IMR-90 (cell line): ENCODE results near the gene SLC17A3. TPM values are rescaled to one million over a fixed set of nuclear protein-coding genes. Genes with fewer than 3 reads are reported as not detected.

Experiments used
- ATAC-seq: fragments of 200-7000 bp; cut with Tn5 transposase; 2 replicates; pipeline ENCODE4 v1.9.1; 2020; ENCODE audit warnings: low read depth, mild to moderate bottlenecking, moderate library complexity
- BruUV-seq: library from RNA; stranded (reverse); fragments of 400-500 nt; replicated peaks from 2 replicates; lab custom pipeline; 2021; lab: Mats Ljungman, UMichigan
- CTCF ChIA-PET: fragments of 300-600 bp; formaldehyde crosslinking; extraction: SDS; loops from one replicate; lab custom pipeline; 2021; ENCODE audit warnings: antibody characterized with exemption; lab: Yijun Ruan, JAX
- POLR2A ChIA-PET: fragments of 300-600 bp; sonication (Branson Sonifier 250); formaldehyde crosslinking; loops from one replicate; lab custom pipeline; 2022; ENCODE audit warnings: antibody characterized with exemption; ENCODE audit not compliant: unreplicated experiment; lab: Charles Lee
- DNase-seq: peaks from one replicate; pipeline ENCODE4 v3.0.0; 2013
- H2AFZ ChIP-seq: replicated peaks from 2 replicates; pipeline ENCODE3; 2013; ENCODE audit warnings: low read length, mild to moderate bottlenecking; ENCODE audit not compliant: poor library complexity
- H2AK5ac ChIP-seq: 2 replicates; pipeline ENCODE4 v1.6.1; 2013; ENCODE audit warnings: low read depth, low read length, inconsistent platforms
- H2AK9ac ChIP-seq: replicated peaks from 2 replicates; pipeline ENCODE3; 2013; ENCODE audit warnings: mild to moderate bottlenecking, low read depth, low read length, moderate library complexity; ENCODE audit not compliant: poor library complexity
- H2BK120ac ChIP-seq: 2 replicates; pipeline ENCODE4 v1.6.1; 2013; ENCODE audit warnings: low read depth, low read length, inconsistent platforms
- H2BK15ac ChIP-seq: 3 replicates; pipeline ENCODE4 v1.6.1; 2013; ENCODE audit warnings: low read depth, low read length, inconsistent platforms
- H2BK20ac ChIP-seq: 2 replicates; pipeline ENCODE4 v1.6.1; 2013; ENCODE audit warnings: low read depth, mild to moderate bottlenecking, inconsistent platforms, low read length, moderate library complexity
- H2BK5ac ChIP-seq: 2 replicates; pipeline ENCODE4 v1.6.1; 2013; ENCODE audit warnings: mild to moderate bottlenecking, low read depth, low read length, inconsistent platforms; ENCODE audit not compliant: poor library complexity, severe bottlenecking
- H3K14ac ChIP-seq: replicated peaks from 2 replicates; pipeline ENCODE4 v1.6.1; 2013; ENCODE audit warnings: low read depth, low read length, inconsistent platforms
- H3K18ac ChIP-seq: 2 replicates; pipeline ENCODE4 v1.6.1; 2013; ENCODE audit warnings: low read depth, low read length, control low read depth
- H3K23ac ChIP-seq: 2 replicates; pipeline ENCODE4 v1.6.1; 2013; ENCODE audit warnings: low read depth, low read length, inconsistent platforms
- H3K27ac ChIP-seq: 2 replicates; pipeline ENCODE4 v1.5.1; 2013; ENCODE audit warnings: mild to moderate bottlenecking, control low read depth, low read length; ENCODE audit not compliant: insufficient read depth
- H3K27me3 ChIP-seq: 2 replicates; pipeline ENCODE4 v1.6.1; 2013; ENCODE audit warnings: low read length; ENCODE audit not compliant: control insufficient read depth, insufficient read depth
- H3K36me3 ChIP-seq: 2 replicates; pipeline ENCODE4 v1.6.1; 2013; ENCODE audit warnings: low read length, mixed read lengths; ENCODE audit not compliant: control insufficient read depth, insufficient read depth
- H3K4ac ChIP-seq: 2 replicates; pipeline ENCODE4 v1.6.1; 2013; ENCODE audit warnings: low read depth, low read length, inconsistent platforms
- H3K4me1 ChIP-seq: 2 replicates; pipeline ENCODE4 v1.6.1; 2013; ENCODE audit warnings: low read length, mixed read lengths; ENCODE audit not compliant: control insufficient read depth, insufficient read depth
- H3K4me2 ChIP-seq: 2 replicates; pipeline ENCODE4 v1.6.1; 2013; ENCODE audit warnings: low read depth, mild to moderate bottlenecking, control low read depth, low read length, moderate library complexity
- H3K4me3 ChIP-seq: 2 replicates; pipeline ENCODE4 v1.5.1; 2013; ENCODE audit warnings: low read depth, mild to moderate bottlenecking, control low read depth, low read length, moderate library complexity; ENCODE audit not compliant: insufficient read depth
- H3K56ac ChIP-seq: 2 replicates; pipeline ENCODE4 v1.6.1; 2013; ENCODE audit warnings: low read length, inconsistent platforms; ENCODE audit not compliant: insufficient read depth; ENCODE audit errors: extremely low read depth
- H3K79me1 ChIP-seq, 2 experiments: 2 replicates each; pipeline ENCODE4 v1.6.1; 2013; ENCODE audit warnings: low read length in 2 of 2, inconsistent platforms in 1 of 2, low read depth in 1 of 2
- H3K9ac ChIP-seq: 2 replicates; pipeline ENCODE4 v1.6.1; 2013; ENCODE audit warnings: low read depth, low read length, control low read depth
- H3K9me1 ChIP-seq: 2 replicates; pipeline ENCODE4 v1.6.1; 2013; ENCODE audit warnings: low read length, inconsistent platforms; ENCODE audit not compliant: insufficient read depth
- H3K9me3 ChIP-seq: 2 replicates; pipeline ENCODE4 v1.6.1; 2013; ENCODE audit warnings: low read length; ENCODE audit not compliant: control insufficient read depth, insufficient read depth
- H4K20me1 ChIP-seq: 2 replicates; pipeline ENCODE4 v1.6.1; 2013; ENCODE audit warnings: low read length, inconsistent platforms; ENCODE audit not compliant: insufficient read depth
- H4K5ac ChIP-seq: 2 replicates; pipeline ENCODE4 v1.6.1; 2013; ENCODE audit warnings: mild to moderate bottlenecking, low read depth, low read length, control low read depth
- H4K8ac ChIP-seq, 2 experiments: 2 replicates each; pipeline ENCODE4 v1.6.1; 2013; ENCODE audit warnings: low read depth in 2 of 2, low read length in 2 of 2, control low read depth in 1 of 2, inconsistent platforms in 1 of 2
- H4K91ac ChIP-seq: 2 replicates; pipeline ENCODE4 v1.6.1; 2013; ENCODE audit warnings: low read depth, low read length, inconsistent platforms; ENCODE audit not compliant: insufficient read depth
- MAFK ChIP-seq: IDR thresholded peaks from 2 replicates; pipeline ENCODE4 v1.6.1; 2012; ENCODE audit warnings: low read depth, low read length, improper control_type of control experiment
- NFE2L2 ChIP-seq: fragments of 150-350 bp; IDR thresholded peaks from 2 replicates; pipeline ENCODE4 v1.6.1; 2016; ENCODE audit warnings: low read depth, mild to moderate bottlenecking, low read length
- RAD21 ChIP-seq: IDR thresholded peaks from 2 replicates; pipeline ENCODE4 v1.6.1; 2012; ENCODE audit warnings: low read length, improper control_type of control experiment
- SMC3 ChIP-seq: fragments of 150-350 bp; IDR thresholded peaks from 2 replicates; pipeline ENCODE4 v1.6.1; 2016; ENCODE audit warnings: low read depth, mild to moderate bottlenecking, antibody characterized with exemption, low read length, moderate library complexity
- dilution Hi-C: fragments of 300-500 bp; cut with HindIII; formaldehyde crosslinking; loops from one replicate; pipeline ENCODE4 v1.14.3; 2018; ENCODE audit warnings: low sequenced_read_pairs; ENCODE audit not compliant: unreplicated experiment
- in situ Hi-C: fragments of 300-500 bp; cut with MboI; formaldehyde crosslinking; loops from 3 replicates; pipeline ENCODE4 v1.14.3; 2019; ENCODE audit warnings: low sequenced_read_pairs, inconsistent platforms, mixed read lengths
- intact Hi-C: fragments of 100-400 bp; cut with micrococcal nuclease; formaldehyde crosslinking; loops from 2 replicates; pipeline ENCODE4 v1.10.0; 2022
- polyA plus RNA-seq, 3 experiments: library from polyadenylated mRNA; depleted of rRNA; stranded (reverse); fragments of >200 nt; gene quantifications; 2 replicates each; pipeline ENCODE4 v1.2.3, GENCODE V29; 2012; ENCODE audit warnings: low replicate concordance in 1 of 3
- total RNA-seq: library from RNA; depleted of rRNA; stranded (reverse); fragments of >200 nt; gene quantifications from 2 replicates; pipeline ENCODE4 v1.2.3, GENCODE V29; 2012

Gene SLC17A3
- total and polyA plus RNA-seq, 2 of the 4 experiments (the other 2 are of a cell fraction) = not detected

- H3K14ac ChIP-seq = no peak overlapping the region
- CTCF ChIA-PET = no interaction called here
- no peaks in the 10 kb centered on the region for H3K27me3 ChIP-seq
- H2BK120ac ChIP-seq = no peak overlapping the region
- H4K8ac ChIP-seq = no peak overlapping the region
- in situ Hi-C loops = no loop called here
- POLR2A ChIA-PET = no interaction called here
- ATAC-seq (no peak), DNase-seq (no peak)
- BruUV-seq = no TSS peak
- no peak overlapping the region for H3K56ac ChIP-seq
- no peak overlapping the region for H2AK9ac ChIP-seq
- H3K4ac ChIP-seq = no peak overlapping the region
- H2BK5ac ChIP-seq = no peak overlapping the region
- H3K4me3 ChIP-seq = no peak overlapping the region
- no peaks in the 10 kb centered on the region for H3K79me1 ChIP-seq
- no peaks in the 10 kb centered on the region for H3K9me1 ChIP-seq
- dilution Hi-C loops = no loop called here
- no peak for TF ChIP-seq NFE2L2
- TF ChIP-seq SMC3 = no peak
- TF ChIP-seq MAFK = no peak
- TF ChIP-seq RAD21 = no peak
- no peak overlapping the region for H2AK5ac ChIP-seq
- H2AFZ ChIP-seq = no peak overlapping the region
- no peak overlapping the region for H4K91ac ChIP-seq
- intact Hi-C loops = no loop called here
- no peaks in the 10 kb centered on the region for H3K9me3 ChIP-seq
- no peak overlapping the region for H3K4me2 ChIP-seq
- H2BK20ac ChIP-seq = no peak overlapping the region
- no peak overlapping the region for H3K9ac ChIP-seq
- no peak overlapping the region for H3K27ac ChIP-seq
- no peak overlapping the region for H3K18ac ChIP-seq
- H4K5ac ChIP-seq = no peak overlapping the region
- H2BK15ac ChIP-seq = no peak overlapping the region
- no peaks in the 10 kb centered on the region for H4K20me1 ChIP-seq
- H3K4me1 ChIP-seq = no peaks in the 10 kb centered on the region
- no peak overlapping the region for H3K23ac ChIP-seq
- no peaks in the 10 kb centered on the region for H3K36me3 ChIP-seq
These were observed 52.7 kb downstream of the SLC17A3 start for GRCh38 chr6:25821341-25821740.
